Measurements from ENCODE around the gene HOMER1.
"Not testable (repeated sequence)": the region's sequence is repeated elsewhere in the genome, so short reads cannot be mapped to it uniquely, and the experiment has no call there.

HOMER1 gene

GRCh38 chr5:79516986-79517385 is 3.1 kb upstream of the HOMER1 start:
- no peak for DNase-seq

GRCh38 chr5:79516331-79516730 is 2.4 kb upstream of the HOMER1 start:
- not testable (repeated sequence) for DNase-seq

DNA sequence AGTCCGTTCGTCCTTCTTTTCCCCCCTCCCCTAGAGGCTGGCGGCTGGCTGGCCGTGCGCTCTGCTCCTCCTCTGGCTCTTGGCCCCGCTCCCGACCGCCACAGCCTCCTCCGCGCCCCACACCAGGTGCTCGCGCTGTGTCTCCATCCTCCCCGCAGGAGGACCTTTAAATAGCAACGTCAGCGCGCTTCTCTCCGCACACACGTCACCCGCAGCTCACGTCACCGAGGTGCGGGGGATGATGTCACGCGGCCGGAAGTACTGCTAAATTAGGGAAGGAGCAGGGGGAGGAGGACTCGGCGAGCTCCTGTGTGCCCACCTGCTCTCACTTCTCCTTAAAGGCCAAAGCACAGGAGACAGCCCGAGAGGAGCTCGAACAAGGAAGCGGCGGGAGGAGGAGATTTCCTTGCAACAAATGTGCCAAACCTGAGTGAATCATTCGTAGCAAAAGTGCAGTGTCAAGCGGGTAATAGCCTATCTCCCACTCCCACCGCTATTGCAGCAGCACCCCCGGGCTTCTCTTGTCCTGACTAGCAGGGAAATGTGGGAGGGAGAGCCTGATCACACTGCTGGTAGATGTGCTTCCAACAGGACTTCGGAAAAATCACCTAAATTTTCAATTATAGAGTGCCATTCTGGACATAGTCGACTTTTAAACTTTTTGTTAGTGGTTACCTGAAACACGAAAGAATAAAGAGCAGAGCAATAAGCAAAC is 614 bp upstream of the HOMER1 start:
- peak; percentile 88 for DNase-seq

DNA sequence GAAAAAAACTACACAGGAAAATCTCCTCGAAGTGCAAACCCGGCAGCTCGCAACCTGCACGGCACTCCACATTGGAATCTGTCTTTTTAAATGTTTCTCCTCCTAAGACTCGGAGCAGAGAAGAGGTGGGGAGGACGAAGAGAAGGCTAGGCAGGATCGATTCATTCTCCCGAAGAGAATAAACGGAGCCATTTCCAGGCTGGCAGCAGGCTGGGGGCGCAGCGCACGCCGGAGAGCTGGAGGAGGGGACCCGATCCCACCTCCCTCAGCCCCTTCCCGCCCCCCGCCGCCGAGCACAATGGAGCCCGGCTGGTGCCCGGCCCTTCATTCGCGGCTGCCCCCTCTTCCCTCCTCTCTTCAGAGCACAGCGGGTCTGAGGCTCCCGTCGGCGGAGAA is 628 bp downstream of the HOMER1 start:
- DNase-seq = no peak

DNA sequence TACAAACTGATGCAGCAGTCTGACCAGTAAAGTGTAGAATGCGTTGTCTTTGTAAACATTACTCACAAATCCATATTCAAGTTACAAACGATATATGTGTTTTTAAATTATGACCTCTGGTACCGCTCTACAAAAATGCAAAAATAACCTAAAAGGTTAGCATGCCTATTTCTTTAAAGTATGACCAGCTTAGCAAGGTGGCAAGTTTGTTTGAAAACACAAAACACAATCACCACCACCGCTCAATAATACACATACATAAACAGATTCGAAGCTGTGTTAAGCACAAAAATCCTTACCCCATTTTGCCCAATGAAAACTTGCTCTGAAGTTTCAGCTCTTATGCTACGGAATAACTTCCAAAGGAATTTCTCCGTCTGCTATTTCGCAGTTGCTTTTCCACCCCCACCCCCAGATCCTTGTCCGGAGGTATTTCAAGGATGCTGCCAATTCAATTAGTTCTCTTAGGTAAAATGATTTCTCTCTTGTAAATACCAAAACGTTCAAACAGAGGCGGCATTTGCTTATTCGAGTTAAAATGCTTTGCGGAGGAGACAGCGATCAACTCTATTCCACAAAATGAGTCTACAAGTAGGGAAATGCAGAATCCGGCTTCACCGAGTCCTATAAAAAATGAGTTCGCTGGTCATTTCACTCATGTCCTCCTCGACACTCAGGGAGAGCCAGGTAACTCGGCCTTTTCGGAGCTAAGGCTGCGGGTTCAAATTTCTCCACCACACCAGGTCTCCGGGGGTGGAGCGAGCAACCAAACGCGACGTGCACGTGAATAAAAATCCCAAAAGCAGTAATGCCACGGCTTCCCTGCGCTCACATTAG is 1.2 kb downstream of the HOMER1 start:
- peak; percentile 18 for DNase-seq

DNA sequence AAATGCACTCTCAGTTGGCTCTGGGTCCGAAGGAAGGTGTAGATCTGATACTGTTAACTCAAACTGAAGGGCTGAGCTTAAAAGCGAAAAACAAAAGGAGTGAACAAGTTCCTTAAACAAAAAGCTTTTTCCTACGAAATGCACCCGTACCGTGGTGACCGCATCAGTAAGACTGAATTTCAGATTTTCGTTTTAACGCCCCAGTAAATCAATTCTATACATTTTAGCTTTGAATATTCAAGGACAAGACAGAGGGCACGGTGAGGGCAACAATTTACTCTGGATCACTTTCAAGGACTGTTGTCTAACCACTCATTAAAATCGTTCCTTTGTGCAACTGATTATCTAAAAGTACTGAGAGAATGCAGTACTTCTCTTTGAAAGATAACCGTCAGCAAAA is 1.9 kb downstream of the HOMER1 start:
- DNase-seq = peak; percentile 9

DNA sequence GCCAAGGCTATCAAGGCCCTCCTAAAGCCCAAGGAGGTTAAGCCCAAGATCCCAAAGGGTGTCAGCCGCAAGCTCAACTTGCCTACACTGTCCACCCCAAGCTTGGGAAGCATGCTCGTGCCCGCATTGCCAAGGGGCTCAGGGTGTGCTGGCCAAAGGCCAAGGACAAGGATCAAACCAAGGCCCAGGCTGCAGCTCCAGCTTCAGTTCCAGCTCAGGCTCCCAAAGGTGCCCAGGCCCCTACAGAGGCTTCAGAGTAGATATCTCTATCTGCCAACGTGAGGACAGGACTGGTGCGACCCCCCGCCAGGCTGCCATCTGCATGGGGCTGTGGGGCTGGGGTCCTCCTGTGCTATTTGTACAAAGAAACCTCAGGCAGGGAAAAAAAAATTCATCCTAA is 3.3 kb downstream of the HOMER1 start:
- no peak for DNase-seq

GRCh38 chr5:79509244-79509885 is 4.6 kb downstream of the HOMER1 start:
- DNase-seq = no peak

- DNase-seq = no peak
These were observed 5.1 kb downstream of the HOMER1 start for GRCh38 chr5:79508794-79509193.

GRCh38 chr5:79508354-79508753 is 5.6 kb downstream of the HOMER1 start:
- no peak for DNase-seq

DNA sequence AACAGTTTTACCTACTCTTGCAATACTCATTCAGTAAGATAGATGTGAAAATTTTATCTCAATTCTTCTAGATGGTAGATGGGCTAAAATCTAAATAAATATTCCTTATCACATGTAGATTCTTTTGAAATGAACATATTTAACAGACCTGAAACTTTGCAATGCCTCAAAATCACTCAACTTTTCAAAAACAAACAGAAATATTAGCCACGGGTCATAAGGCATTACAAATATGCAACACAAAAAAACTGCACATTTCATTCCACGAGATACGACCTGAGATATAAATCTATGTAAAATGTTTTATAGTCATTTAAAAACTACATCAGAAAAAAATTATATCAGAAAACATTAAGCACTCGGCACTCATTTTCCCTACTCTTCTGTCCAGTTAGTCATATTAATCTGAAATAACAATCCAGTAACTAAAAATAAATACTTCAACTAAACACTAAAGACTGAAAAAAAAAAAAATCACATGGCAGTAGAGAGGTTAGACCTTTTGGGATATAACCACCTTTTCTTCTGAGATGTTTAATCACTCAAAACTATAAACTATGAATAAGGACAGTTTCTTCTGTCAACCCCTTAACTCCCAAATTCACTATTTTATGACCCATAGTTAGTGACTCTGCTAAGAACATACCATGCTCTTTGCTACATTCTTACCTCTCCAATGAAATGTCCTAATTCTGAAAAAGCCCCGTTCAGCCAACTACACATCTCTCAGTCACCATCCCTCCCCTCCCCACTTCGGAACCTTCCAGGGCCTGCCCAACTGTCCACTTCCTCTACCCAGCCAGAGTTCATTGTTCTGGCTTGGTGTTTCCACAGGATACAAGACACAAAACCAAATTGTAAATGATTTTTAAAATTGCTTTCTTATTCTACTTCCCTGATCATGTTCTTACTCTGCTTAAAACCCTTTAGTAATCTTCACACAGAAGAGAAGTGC is 6.4 kb downstream of the HOMER1 start:
- no peak for DNase-seq

GRCh38 chr5:79505138-79505537 is 8.8 kb downstream of the HOMER1 start:
- DNase-seq = no peak

GRCh38 chr5:79503794-79504495 is 10.0 kb downstream of the HOMER1 start:
- DNase-seq = no peak

DNA sequence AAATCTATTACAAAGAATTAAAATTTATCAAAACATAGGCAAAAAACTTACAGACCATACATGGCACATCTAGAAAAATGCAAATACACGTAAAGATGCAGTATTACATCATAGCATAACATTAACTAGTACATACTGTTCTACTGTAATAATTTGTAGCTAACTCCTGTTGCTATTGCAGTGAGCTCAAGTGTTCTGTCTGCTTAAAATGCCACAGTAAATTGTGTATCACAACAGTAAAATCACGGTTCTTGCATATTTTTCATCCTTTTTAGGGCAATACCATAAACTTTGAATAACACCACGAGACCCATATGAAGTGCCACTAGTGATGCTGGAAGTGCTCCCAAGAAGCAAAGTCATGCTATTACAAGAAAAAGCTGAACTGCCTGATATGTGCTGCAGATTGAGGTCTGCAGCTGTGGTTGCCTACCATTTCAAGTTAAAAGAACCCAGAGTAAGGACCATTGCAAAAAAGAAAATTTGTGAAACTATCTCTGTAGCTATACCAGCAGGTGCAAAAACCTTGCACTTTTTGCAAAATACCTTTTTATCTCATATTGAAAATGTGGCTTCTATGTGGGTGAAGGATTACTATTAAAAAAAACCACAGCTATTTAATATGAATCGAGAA is 14.2 kb downstream of the HOMER1 start:
- DNase-seq = no peak

DNA sequence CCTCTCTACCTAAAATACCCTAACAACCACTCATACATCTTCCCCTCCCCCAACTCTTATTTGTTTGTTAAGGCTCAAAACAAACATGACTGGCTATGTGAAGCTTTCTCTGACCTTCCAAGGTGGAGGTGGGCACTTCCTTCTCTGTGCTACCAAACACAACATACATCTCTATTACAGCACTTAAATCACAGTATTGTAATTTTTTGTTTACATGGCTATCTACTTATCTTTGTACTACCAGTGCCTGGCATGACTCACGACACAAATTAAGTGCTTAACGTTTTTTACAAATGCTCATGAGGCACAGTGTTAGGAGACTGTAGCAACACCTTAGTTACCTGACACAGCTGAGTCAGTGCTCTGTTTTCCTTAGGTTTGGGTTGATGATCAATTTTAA is 18.6 kb downstream of the HOMER1 start:
- no peak for DNase-seq

DNA sequence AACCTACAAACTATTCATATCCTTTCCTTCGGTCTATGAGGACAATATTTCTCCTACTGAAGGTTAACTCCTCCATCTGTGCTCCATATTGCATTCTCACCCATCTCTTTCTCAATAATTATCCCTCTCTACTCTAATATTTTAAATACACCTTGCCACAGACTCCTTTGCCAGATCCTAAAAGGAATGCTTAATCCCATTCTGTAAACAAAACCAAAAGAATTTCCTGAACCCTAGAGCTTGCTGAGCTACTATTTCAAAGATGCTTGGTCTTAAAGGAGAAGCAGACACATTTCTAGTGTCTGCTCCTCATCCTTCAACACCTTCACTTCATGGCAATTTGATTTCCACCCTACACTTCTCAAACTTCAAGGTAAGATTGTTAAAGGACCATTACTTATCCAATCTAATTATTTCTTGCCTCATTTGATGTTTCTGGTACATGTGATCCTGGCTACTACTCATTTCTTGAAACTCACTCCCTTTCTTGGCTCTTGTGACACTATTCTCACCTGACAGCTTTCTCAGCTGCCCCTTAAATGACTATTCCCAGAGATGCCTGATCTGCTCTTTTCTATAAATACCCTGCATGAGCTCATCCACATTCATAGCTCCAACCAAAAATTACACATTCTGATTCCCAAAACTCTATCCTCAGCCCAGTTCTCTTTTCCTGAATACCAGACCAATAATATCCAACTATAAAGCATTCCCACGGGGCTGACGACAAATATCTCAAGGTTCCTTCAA is 20.2 kb downstream of the HOMER1 start:
- DNase-seq = no peak

DNA sequence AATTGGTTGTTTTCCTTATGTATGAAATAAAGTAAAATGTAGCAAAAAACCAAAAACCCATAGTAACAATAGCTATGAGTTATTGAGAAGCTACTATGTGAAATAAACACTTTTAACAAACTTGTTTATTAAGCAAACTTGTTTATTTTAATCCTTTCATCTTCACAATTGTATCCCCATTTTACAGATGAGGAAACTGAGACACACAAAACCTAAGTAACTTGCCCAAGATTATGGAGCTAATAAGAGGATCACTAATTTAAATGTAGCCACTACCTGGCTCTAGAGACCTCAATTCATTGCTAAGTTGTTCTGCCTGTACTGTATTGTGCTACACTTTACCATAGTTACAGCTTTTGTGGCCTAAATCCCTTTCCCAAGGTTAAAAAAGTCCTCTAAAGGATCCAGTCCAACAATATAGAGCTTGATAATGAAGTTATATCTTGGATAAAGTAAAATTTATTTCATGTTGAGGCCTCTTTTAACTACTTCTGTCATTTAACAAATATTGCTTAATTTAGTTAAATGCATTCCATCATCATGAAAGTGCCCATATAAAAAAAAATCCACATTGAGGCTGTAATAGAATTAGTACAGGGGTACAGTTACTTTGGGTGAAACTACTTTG is 22.1 kb downstream of the HOMER1 start:
- DNase-seq = no peak

DNA sequence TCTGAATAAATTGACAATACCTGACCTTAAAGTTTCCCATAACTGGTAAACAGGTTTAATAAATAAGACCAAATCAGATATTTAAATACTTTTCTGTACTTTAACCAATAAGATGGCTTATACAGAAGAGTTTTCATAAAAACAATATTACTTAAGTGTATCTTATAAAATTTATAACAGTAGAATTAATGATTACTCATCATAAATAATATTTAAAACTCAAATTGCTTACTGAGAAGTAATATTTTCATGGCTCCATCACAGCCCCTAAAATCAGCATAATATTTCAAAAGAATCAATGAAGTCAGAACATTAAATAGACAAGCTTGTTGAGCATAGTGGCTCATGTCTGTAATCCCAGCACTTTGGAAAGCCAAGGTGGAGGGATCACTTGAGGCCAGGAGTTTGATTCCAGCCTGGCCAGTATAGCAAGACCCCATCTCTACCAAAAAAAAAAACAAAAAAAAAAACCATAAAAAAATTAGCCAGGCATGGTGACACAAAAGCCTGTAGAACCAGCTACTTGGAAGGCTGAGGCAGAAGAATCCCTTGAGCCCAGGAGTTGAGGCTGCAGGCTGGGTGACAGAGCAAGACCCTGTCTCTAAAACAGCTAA is 23.5 kb downstream of the HOMER1 start:
- no peak for DNase-seq

GRCh38 chr5:79489773-79490172 is 24.2 kb downstream of the HOMER1 start:
- DNase-seq = no peak

- DNase-seq = no peak
These were observed 25.2 kb downstream of the HOMER1 start for GRCh38 chr5:79488775-79489174.

Measured in hematopoietic multipotent progenitor cell treated with erythropoietin and hydrocortisone succinate and interleukin-3 and kit ligand, for 6 days (in vitro differentiated cells).